Prostate gland (tissue), 2 donors: ENCODE measurements around the gene RPUSD4.

Experiments
- CTCF ChIP-seq, 4 experiments: fragments of 200-600 bp in 2 of 4; fragments of 450-650 bp in 2 of 4; sonication (generic) in 2 of 4; IDR thresholded peaks; 1 replicate in 3 of 4; 2 replicates in 1 of 4; pipeline ENCODE4 v1.5.1; 2016 to 2019; ENCODE audit warnings: antibody characterized with exemption in 4 of 4, mild to moderate bottlenecking in 2 of 4, moderate library complexity in 2 of 4
- POLR2A ChIP-seq: fragments of 450-650 bp; IDR thresholded peaks from one replicate; pipeline ENCODE4 v1.6.1; 2016; ENCODE audit warnings: antibody characterized with exemption, mild to moderate bottlenecking
- POLR2AphosphoS5 ChIP-seq: sonication (generic); formaldehyde crosslinking; IDR thresholded peaks from one replicate; pipeline ENCODE4 v1.6.1; 2017; ENCODE audit warnings: antibody characterized with exemption

GRCh38 chr11:126172596-126173038, 38.8 kb downstream of the RPUSD4 start:
- TF ChIP-seq POLR2A (no peak), CTCF (IDR thresholded peaks at IDR 0.05) (no peak), POLR2AphosphoS5 (no peak)
